SU-DHL-6 (cell line): ENCODE data around the gene TPST1.

Source experiments
- H2AFZ ChIP-seq: fragments of 200-600 bp; sonication (generic); 2 replicates; pipeline ENCODE4 v1.6.1; 2014; ENCODE audit warnings: low read depth, mild to moderate bottlenecking, moderate library complexity, mixed read lengths, antibody characterized with exemption, low read length; ENCODE audit not compliant: severe bottlenecking
- H3F3A ChIP-seq: fragments of 200-600 bp; shearing (Covaris generic); 2 replicates; pipeline ENCODE4 v1.6.0; 2016; ENCODE audit warnings: antibody characterized with exemption, mild to moderate bottlenecking; ENCODE audit not compliant: insufficient read depth
- H3K27ac ChIP-seq: fragments of 200-600 bp; sonication (generic); 2 replicates; pipeline ENCODE4 v1.5.1; 2016; ENCODE audit warnings: low read depth, mild to moderate bottlenecking, low read length, moderate library complexity, mixed read lengths
- H3K27me3 ChIP-seq: fragments of 200-600 bp; sonication (generic), shearing (Covaris generic); 2 replicates; pipeline ENCODE4 v1.6.0; 2014; ENCODE audit warnings: mild to moderate bottlenecking, low read length
- H3K36me3 ChIP-seq: fragments of 200-600 bp; sonication (generic); 2 replicates; pipeline ENCODE4 v1.6.1; 2014; ENCODE audit warnings: mild to moderate bottlenecking, low read length, mixed read lengths
- H3K4me2 ChIP-seq: fragments of 300-600, 200-600 bp; shearing (Covaris generic), sonication (generic); 2 replicates; pipeline ENCODE4 v1.6.0; 2014; ENCODE audit warnings: low read length, low read depth, mild to moderate bottlenecking; ENCODE audit not compliant: poor library complexity, severe bottlenecking
- H3K4me3 ChIP-seq: fragments of 200-600 bp; sonication (generic); 2 replicates; pipeline ENCODE4 v1.5.1; 2014; ENCODE audit warnings: antibody characterized with exemption, low read length, mild to moderate bottlenecking, mixed read lengths; ENCODE audit not compliant: insufficient read depth, poor library complexity, severe bottlenecking
- H3K79me2 ChIP-seq: fragments of 200-600 bp; sonication (generic); 2 replicates; pipeline ENCODE4 v1.6.1; 2014; ENCODE audit warnings: mild to moderate bottlenecking, low read length, moderate library complexity; ENCODE audit not compliant: insufficient read depth
- H3K9ac ChIP-seq: fragments of 200-600 bp; sonication (generic); 2 replicates; pipeline ENCODE4 v1.7.0; 2014; ENCODE audit warnings: mild to moderate bottlenecking, low read length
- H3K9me2 ChIP-seq: fragments of 200-600 bp; sonication (generic); replicated peaks from 2 replicates; pipeline ENCODE4 v1.6.1; 2014; ENCODE audit warnings: low read length; ENCODE audit not compliant: insufficient read depth
- H3K9me3 ChIP-seq: fragments of 200-600 bp; sonication (generic); 2 replicates; pipeline ENCODE4 v1.6.1; 2014; ENCODE audit warnings: low read length, mixed read lengths; ENCODE audit not compliant: insufficient read depth
- H4K20me1 ChIP-seq: fragments of 200-600 bp; sonication (generic); 2 replicates; pipeline ENCODE4 v1.6.1; 2014; ENCODE audit warnings: low read depth, mild to moderate bottlenecking, antibody characterized with exemption, low read length, moderate library complexity, mixed read lengths
- CTCF ChIP-seq: fragments of 200-600 bp; sonication (generic); IDR thresholded peaks from one replicate; pipeline ENCODE4 v1.5.1; 2017; ENCODE audit warnings: antibody characterized with exemption, mild to moderate bottlenecking, low read length, moderate library complexity; ENCODE audit not compliant: insufficient read depth, poor library complexity, severe bottlenecking
- EZH2phosphoT487 ChIP-seq: fragments of 200-600 bp; sonication (generic), shearing (Covaris generic); conservative IDR thresholded peaks from 2 replicates; pipeline ENCODE4 v1.6.1; 2018; ENCODE audit warnings: mild to moderate bottlenecking, antibody characterized with exemption, low read length, moderate library complexity, mixed read lengths

TPST1 gene

GRCh38 chr7:66239467-66239856 lies 34.3 kb downstream of the TPST1 start:
- no peaks in the 10 kb centered on the region for H3K79me2 ChIP-seq
- no peaks in the 10 kb centered on the region for H3K36me3 ChIP-seq
- TF ChIP-seq CTCF = no peak
- TF ChIP-seq EZH2phosphoT487 = no peak
- no peaks in the 10 kb centered on the region for H3K9me2 ChIP-seq
- H3K27me3 ChIP-seq = no peaks in the 10 kb centered on the region
- no peaks in the 10 kb centered on the region for H3K9me3 ChIP-seq
- H3K4me3 ChIP-seq = no peak overlapping the region
- no peaks in the 10 kb centered on the region for H4K20me1 ChIP-seq
- no peak overlapping the region for H3K4me2 ChIP-seq
- no peak overlapping the region for H3K9ac ChIP-seq
- no peaks in the 10 kb centered on the region for H3F3A ChIP-seq
- H3K27ac ChIP-seq = no peak overlapping the region
- H2AFZ ChIP-seq = no peak overlapping the region

DNA sequence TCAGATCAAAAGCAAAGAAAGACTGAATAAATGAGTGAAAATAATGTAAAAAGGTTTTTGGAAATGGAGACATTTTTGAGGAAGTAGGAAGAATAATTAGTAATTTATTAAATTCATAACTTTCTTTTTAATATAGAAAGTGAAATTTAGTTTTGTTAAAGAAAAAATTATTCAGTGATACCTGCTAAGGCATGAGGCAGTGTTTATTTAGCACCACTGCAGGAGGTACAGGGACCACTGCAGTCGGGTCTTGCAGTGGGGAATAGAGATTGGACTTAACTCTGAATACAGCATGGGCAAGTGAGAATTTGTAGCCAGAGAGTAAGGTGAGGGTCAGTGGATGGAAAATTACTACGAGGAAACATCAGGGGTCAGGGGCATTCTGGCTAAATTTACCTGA lies 39.9 kb downstream of the TPST1 start:
- TF ChIP-seq EZH2phosphoT487 (no peak), CTCF (no peak)
- Histone ChIP-seq H3K9ac (no peak overlapping the region), H3F3A (no peaks in the 10 kb centered on the region), H3K27me3 (no peaks in the 10 kb centered on the region), H3K27ac (no peak overlapping the region), H3K4me2 (no peak overlapping the region), H3K79me2 (no peaks in the 10 kb centered on the region), H4K20me1 (no peaks in the 10 kb centered on the region), H3K36me3 (no peaks in the 10 kb centered on the region), H2AFZ (no peak overlapping the region), H3K9me3 (no peaks in the 10 kb centered on the region), H3K9me2 (no peaks in the 10 kb centered on the region), H3K4me3 (no peak overlapping the region)

GRCh38 chr7:66246554-66247171 lies 41.5 kb downstream of the TPST1 start:
- H3F3A ChIP-seq = no peaks in the 10 kb centered on the region
- H3K36me3 ChIP-seq = no peaks in the 10 kb centered on the region
- no peaks in the 10 kb centered on the region for H3K9me2 ChIP-seq
- H3K79me2 ChIP-seq = no peaks in the 10 kb centered on the region
- H3K27me3 ChIP-seq = no peaks in the 10 kb centered on the region
- H3K9me3 ChIP-seq = no peaks in the 10 kb centered on the region
- H3K4me3 ChIP-seq = no peak overlapping the region
- no peak overlapping the region for H3K9ac ChIP-seq
- no peak overlapping the region for H3K4me2 ChIP-seq
- no peak for TF ChIP-seq CTCF
- no peak for TF ChIP-seq EZH2phosphoT487
- H2AFZ ChIP-seq = no peak overlapping the region
- H4K20me1 ChIP-seq = no peaks in the 10 kb centered on the region
- no peak overlapping the region for H3K27ac ChIP-seq
